Left cardiac atrium (tissue), 4 donors: Measurements from ENCODE around the gene SCRN1. TPM values are rescaled to one million over a fixed set of nuclear protein-coding genes. Genes with fewer than 3 reads are reported as not detected.
"Not testable (repeated sequence)": the region's sequence is repeated elsewhere in the genome, so short reads cannot be mapped to it uniquely, and the experiment has no call there.

ENCODE experiments used
- ATAC-seq, 2 donors: fragments of 200-7000 bp; cut with Tn5 transposase; one replicate each; pipeline ENCODE4 v1.9.1; 2020; ENCODE audit warnings: mild to moderate bottlenecking in 2 of 2, moderate library complexity in 2 of 2
- DNase-seq: peaks from one replicate; pipeline ENCODE4 v3.0.0-alpha.2; 2020
- intact Hi-C, 2 donors: fragments of 100-400 bp; cut with DNase I; formaldehyde crosslinking; loops; one replicate each; pipeline versions ENCODE4 v1.14.1 to v1.15.1; 2022 to 2023
- total RNA-seq, 2 donors: library from RNA; stranded (reverse); fragmentation: NEBNext Ultra II Directional; extraction: Animal tissue kit (Norgen Biotek cat#: 25700); gene quantifications; one replicate each; pipeline ENCODE4 v1.2.1, GENCODE V29; 2021
- donor health status: DM: no; HTN: yes; CAD: no.
- donor health status: DM: no; HTN: yes; CAD: no; lungs with severe emphysema.
- donor health status: DM: yes; HTN: yes; CAD: no.
- donor health status: Dilated cardiomyopathy.

Gene SCRN1
- total RNA-seq, 2 donors from 2014 or later = 22.9 to 32.1 TPM

DNA sequence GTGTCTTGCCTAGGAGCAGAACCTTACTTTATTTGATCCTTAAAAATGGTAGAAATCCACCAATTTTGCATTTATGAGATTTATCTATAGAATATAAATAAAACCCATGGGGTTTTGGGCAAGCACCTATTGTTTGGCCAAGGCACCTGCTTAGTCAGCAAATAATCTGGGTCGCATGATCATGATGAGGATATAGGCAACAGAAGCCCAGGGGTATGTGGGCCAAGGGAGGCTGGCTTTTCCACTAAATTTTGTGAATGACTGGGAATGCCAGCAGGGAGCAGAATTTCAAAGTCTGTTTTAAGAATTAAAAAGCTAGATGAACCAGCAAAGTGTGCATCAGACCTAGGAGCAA, 17.3 kb downstream of the SCRN1 start:
- intact Hi-C loops = no loop called here
- ATAC-seq = no peak

DNA sequence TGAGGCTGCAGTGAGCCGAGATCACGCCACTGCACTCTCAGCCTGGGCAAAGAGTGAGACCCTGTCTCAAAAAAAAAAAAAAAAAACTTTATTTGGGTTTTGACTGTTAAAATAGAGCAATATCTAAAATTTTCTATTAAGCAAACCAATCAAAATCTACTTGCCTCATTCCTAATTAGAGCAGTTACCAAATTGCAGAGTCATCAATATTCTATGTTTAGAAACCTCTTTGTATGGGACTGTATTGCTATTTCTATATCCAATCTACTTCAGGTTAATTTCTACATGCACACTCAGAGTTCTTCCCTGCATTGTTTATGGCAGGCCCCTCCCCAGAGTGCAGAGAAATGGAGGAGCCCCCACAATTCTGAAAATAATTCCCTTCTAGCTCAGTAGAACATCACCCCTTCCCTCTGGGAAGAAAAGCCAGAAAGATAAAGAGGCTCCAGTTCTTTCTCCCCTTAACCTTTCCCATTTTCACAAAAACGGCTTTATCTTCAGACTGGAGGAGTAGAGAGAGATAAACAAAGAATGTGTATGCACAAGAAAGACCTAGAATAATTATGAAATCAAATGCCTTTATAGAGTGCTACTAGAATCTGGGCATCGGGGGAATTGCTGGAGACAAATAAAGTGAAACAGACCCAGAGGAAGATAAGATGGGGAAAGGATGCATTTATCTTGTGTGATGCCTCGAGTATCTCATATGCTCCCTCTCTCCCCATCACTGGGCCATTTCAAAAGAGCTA, 17.9 kb downstream of the SCRN1 start:
- ATAC-seq = no peak
- intact Hi-C loops = no loop called here

More for the DNA sequence above, 17.3 kb downstream of the SCRN1 start:
- no peak for DNase-seq

DNA sequence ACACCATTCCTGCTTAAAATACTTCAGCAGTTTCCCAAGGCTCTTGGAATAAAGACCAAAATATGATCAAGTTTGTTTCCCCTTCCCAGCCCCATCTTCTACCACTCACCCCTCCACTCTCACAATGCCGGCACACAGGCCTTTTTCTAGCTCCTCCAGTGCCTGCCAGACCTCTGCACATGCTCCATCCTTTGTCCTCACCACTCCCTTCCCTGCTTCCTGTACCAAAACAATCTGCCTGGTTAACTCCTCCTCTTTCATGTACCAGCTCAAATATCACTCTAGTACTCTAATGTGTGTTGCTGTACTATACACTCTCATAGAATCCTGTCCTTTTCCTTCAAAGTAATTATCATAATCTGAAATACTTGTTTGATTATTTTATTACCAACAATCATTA, 19.4 kb downstream of the SCRN1 start:
- no peak for DNase-seq
- intact Hi-C loops = no loop called here
- ATAC-seq = peak in 1 of 2 donors; percentile 19

More for the DNA sequence above, 17.9 kb downstream of the SCRN1 start:
- no peak for DNase-seq

DNA sequence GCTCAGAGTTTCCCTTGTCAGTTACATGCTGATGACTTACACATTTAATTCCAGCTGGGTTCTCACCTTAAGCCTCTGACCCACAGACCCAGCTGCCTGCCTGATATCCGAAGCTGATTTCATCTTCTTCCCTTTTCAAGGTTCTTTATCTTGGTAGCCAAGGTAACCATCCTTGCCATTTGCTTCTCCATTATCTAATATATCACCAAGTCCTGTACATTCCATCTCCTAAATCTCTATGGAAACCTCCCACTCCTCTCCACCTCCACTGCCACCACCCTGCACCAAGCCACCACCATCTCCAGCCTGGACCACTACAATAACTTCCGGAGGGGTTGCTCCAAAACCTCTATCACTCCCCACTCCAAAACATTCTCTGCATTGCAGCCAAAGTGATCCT, 19.9 kb downstream of the SCRN1 start:
- ATAC-seq (no peak), DNase-seq (no peak)
- intact Hi-C loops = no loop called here

DNA sequence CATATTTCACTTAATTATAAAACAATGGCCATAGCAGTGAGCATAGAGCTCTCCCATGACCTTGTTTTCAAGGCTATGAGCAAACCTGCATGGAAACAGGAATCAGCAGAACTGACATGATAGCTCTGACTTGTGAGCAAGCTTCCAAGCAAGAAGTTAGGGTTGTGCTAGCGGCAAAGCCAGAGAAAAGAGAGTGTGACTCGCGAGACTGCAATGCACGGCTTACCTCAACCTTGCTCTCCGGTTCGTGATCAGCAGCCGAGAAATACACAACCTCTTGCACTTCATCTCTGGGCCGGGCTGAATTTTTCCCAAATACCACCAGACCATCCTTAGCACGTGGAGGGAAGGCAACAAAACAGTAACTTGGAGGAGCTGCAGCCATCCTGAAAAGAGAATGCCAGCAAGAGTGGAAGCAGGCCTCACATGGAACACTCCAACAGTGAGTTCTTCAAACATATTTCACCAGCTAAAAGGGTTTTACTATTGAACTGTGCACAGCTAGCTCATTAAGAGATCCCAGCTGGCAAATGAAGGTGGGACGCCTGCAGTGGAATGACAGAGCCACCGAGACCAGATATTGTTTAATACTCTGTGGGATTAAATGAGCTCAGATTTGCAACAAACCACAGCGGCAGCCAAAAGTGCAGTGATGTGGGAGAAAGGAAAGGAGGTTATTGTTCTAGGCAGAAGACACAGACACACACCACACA, 20.8 kb downstream of the SCRN1 start:
- ATAC-seq = no peak
- intact Hi-C loops = no loop called here
- no peak for DNase-seq

DNA sequence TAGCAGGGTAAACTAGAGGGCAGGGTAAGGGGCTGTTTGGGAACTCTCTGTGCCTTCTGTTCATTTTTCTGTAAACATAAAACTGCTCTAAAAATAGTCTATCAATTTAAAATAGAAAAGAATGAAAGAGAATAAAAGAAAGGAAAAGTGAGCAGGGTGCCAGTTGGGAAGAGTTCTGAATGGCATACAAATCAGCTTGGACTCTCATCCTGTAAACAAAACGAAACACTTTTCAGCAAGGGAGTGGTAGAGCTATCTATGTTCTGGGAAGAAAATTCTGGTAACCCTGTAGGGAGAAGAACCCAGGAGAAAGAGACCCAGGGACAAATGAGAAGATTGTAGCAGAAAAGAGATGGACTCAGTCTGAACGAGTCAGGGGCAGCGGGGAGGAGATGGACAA, 24.6 kb downstream of the SCRN1 start:
- no peak for ATAC-seq
- intact Hi-C loops = no loop called here
- no peak for DNase-seq

DNA sequence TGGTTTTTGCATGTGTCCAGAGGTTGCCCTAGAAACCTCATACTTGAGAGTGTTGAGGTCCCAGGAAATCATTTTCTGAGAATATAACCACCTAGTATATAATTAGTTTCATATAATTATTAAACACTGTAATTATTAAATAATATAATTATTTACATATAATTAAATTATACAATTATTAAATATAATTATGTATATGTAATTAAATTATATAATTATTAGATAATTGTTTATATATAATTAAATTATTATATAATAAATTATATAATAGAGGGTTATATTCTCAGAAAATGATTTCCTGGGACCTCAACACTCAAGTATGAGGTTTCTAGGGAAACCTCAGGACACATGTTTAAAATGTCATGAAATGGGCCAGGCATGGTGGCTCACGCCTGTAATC, 27.6 kb downstream of the SCRN1 start:
- DNase-seq (no peak), ATAC-seq (no peak)
- intact Hi-C loops = no loop called here

DNA sequence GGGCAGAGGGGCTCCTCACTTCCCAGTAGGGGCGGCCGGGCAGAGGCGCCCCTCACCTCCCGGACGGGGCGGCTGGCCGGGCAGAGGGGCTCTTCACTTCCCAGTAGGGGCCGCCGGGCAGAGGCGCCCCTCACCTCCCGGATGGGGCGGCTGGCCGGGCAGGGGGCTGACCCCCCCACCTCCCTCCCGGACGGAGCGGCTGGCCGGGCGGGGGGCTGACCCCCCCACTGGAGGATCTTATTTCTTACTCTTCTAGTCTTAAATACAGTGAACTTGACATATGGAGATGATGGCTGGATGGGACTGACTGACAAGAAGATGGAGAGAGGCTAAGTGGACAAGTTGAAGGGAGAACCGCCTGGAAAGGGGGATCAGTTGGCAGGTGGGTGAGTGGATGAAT, 28.0 kb downstream of the SCRN1 start:
- ATAC-seq, DNase-seq, intact Hi-C loops: not testable (repeated sequence)

DNA sequence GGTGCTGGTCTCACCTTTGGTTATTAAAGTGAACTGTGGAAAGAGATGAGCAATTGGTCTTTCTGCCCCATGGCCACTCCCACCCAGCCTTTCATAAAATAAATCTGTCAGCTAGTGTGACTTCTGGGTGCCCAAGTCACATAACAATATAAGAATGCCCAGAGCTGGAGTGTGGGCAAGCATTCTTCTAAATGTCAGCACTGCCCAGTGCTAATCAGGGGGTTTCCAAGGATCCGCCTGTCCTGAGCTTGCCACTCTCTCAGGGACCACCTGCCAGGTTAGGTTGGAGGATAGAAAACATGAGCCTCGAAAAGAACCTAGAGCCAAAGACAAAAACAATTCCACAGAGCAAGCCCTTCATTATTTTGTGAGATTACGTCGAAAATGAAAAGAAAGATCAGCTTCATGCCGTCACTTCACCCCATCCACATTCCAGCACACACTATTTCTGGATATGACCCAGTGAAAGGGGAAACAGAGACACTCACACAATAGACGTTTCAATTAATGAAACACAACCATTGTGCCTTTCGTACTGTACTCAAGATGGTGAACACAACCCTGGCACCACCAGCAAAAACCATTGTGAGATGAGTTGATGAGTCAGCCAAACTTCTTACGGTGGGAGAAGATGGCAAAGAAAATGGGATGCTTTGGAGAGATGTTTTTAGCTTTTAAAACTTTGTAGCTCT, 30.8 kb downstream of the SCRN1 start:
- intact Hi-C loops = no loop called here
- DNase-seq (no peak), ATAC-seq (peak in 1 of 2 donors; percentile 50)

DNA sequence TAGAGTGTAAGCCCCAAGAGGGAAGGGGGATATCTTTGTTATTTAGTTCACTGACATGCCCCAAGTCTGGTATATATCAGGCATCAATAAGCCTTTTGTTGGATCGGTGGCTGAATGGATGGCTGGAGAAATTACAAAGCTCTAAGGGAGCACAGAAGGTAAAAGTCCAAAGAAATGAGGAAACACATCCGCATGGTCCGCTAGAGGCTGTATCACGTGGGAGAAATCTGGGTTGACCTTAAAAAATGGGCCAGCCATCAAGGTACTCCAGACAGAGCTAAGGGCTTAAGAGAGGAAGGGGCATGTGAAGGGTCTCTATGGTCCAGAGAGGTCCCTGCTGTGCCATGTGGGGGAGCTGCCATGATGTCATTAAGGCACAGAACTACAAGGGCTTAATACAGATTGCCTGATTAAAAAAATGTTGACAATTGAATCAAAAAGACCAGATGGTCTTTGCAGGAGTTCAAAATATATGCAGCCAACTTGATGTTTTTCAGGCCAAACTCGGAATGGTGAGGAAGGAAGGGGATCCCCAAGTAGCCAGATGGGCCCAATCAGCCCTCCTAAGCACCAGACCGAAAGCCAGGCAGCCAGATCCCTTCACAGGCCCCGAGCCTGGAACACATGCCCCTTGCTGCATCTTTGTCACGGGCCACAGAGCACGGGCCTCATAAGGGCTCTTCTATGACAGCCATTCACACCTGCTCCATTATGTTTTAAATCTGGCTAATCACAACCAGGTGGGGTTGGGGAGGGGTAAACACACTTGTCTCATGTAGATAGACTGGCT, 31.9 kb downstream of the SCRN1 start:
- no peak for ATAC-seq
- no peak for DNase-seq
- intact Hi-C loops = no loop called here

DNA sequence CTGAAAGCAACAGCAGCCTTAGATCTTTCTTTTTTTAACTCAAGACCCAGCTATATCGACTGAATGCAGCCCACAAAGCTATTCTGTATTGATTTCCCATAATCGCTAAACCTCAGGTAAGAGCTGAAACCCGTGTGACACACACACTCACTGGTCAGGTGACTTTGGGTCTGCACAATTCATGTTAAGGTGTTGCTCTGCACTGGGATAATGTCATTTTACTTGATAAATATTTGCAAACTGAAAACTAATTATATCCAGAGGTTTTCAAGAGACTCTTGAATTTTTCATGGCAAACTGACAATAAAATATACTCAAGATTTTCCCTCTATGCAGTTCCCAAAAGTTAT, 33.1 kb downstream of the SCRN1 start:
- ATAC-seq = no peak
- DNase-seq = no peak
- intact Hi-C loops = no loop called here

DNA sequence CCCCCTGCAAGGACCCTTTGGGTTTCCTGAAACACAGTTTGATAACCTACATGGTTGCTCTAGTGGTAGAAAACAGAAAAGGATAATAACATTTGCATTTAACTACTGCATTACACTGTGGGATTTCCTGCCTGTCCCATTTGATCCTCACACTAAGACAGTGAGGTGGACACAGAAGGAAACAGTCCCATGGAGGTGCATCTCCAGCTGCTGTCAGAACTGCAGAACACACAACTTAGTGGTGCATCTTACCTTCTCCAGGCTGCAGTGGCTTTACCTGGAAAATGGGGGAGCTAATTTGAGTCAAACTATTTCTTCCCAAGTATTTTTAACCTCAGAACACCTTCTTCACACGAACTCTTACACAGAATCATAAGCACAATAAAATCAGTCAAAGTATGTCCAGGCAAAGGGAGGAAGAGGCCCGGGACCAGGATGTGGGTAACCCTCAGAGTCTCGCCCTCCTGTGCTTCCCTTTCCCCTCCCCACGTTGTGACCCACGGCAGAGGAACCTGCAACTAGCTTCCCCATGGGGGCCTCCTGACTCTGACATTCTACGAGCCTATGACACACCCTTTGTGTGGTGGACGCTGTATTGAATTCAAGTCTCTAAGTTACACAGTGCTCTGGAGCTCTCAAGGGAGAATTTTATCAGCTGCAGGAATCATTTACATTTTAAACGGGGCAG, 33.7 kb downstream of the SCRN1 start:
- intact Hi-C loops = no loop called here
- DNase-seq (no peak), ATAC-seq (peak in 1 of 2 donors; percentile 31)

DNA sequence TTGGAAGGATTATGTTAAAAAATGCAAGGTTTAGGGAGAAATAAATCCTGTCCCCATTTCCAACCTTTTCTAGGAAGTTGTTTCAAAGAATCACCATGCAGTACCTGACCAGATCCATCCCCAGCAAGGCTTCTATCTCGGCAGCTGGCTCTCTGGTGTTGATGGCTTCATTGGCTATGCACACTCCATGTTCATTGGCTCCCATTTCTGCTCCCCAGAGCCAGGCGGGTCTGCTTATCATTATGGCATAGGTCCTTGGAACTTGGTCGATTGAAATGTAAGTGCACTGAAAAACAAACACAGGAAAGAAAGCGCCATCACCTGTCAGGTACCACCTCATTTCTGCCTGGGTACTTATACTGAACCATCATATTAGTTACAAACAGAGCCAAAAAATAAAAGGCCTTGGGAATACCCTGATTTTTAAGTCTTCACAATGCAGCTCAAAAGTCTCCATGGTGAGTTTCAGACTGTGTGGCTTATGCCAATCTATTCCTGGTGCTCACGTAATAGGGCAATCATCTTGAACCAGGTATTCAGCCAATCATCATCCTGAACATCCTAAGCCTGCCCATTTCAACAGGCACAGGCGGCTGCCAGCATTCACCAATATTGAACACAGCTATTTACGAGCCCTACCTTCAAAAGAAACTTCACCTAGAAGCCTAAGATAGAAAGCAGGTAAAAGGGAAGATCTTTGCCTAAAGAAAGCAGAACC, 34.4 kb downstream of the SCRN1 start:
- ATAC-seq (no peak), DNase-seq (no peak)
- intact Hi-C loops = no loop called here

DNA sequence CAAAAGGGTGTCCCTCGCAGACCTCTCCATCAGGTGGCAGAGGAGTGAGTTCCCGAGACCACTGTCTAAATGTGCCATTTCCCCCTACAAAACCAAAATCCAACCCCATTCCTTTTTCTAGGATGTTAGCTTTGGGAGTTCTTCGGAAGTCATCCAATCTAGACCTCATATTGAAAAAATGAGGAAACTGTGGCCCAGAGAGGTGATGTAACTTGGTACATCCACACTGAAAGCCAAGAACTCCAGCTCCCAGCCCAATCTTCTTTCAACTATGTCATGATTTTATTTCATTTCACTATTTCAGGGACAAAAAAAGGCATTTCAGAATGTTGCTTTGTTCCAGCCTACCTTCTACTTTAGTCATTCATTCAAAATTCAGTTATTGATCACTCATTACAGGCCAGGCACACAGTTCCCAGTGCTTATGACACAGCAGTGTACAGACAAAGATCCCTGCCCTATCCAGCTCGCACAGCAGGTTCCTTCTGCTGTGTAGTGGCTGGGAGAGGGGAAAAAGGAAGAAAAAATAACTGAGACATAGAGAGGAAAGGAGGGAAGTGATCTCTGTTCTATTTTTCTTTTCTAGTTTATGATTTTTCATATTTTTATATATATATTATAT, 35.8 kb downstream of the SCRN1 start:
- DNase-seq = no peak
- ATAC-seq = peak in 1 of 2 donors; percentile 51
- intact Hi-C loops = no loop called here

DNA sequence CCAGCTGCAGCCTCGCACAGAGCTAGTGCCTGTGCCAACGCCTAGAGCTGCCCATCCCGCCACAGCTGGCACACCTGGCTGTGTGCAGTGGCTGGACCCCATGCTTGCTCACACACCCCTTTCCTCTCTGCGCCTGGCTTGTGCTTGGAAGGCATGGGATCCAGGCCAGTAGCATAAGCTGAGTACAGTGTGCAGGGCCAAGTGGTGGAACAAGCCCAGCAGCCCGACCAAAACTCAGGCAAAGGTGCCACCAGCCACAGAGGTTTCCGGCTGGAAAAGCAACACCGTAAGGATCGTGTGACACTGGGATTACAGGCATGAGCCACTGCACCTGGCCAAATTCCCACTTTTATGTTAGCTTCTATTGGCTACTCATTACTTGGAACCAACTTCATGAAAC, 38.4 kb downstream of the SCRN1 start:
- ATAC-seq (no peak), DNase-seq (no peak)
- intact Hi-C loops = no loop called here

DNA sequence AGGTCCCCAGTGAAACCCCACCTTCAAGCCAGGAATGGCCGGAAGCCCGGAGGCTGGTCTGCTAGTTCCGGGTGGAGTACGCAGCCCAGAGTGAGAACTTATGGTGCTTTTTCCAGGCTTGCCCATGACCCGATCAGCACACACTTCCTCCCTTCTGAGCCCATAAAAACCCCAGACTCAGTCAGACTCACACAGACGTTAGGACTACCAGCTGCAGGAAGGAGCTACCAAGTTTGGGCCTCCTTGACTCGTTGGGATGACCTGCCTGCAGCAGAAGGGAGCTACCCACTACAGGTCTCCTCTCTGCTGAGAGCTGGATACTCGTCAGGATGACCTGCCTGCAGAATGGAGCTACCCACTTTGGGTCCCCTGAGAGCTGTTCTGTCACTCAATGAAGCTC, 39.1 kb downstream of the SCRN1 start:
- DNase-seq (no peak), ATAC-seq (no peak)
- intact Hi-C loops = no loop called here

DNA sequence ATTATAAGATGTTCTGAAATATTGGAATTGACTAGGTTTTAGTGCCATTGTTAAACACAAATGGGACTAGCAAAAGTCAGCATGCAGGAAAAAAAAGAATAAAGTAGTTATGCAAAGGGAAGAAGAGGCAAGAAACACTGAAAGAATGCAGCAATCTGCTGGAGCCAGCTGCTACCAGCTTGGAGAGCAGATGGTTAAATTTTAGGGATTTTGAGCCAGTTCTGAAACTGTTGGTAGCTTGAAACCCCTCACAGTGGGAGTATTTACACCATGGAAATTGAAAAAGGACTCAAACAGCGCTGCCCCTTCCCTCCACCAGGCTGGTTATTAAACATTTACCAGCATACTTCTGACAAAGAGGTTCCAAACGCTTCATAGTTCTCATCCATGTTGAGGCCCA, 41.0 kb downstream of the SCRN1 start:
- ATAC-seq (no peak), DNase-seq (no peak)
- intact Hi-C loops = loop anchor here in 1 of 2 donors (5.0 kb wide), 1 partner anchor 114 kb away; no protein-coding TSS in a partner anchor
